GM18873 (cell line): ENCODE data around the gene EEF2K.
"Not testable (repeated sequence)": the region's sequence is repeated elsewhere in the genome, so short reads cannot be mapped to it uniquely, and the experiment has no call there.

Source experiments
- ATAC-seq: cut with Tn5 transposase; IDR thresholded peaks from one replicate; pipeline ENCODE4 v1.9.1; 2021; ENCODE audit warnings: mild to moderate bottlenecking, moderate library complexity, moderate number of reproducible peaks; ENCODE audit not compliant: unreplicated experiment, low FRiP score

The EEF2K gene

DNA sequence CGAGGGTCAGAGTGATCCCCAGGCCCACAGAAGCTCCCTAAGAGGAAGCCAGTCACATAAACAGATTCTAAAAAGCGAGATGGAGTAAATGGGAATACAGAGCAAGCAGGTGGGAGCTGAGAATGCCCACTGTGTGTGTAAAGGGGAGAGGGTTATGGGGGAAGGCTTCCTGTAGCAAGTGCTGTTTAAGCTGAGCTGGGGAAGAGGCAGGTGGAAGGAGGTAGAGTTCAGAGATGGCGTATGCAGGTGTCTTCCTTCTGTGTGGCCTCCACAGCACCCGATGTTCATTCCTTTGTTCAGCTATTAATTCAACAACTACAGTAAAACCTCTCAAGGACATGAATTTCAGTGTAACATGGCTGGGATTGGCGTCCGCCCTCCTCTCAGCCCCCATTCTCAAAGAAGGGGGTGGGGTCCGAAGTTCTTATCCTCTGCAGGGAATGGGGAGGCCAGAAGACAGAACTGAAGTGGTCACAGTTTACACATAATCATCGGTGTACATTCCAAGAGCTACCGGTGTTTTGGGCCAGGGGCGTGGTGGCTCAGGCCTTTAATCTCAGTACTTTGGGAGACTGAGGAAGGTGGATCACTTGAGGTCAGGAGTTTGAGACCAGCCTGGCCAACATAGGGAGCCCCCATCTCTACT lies 1.8 kb downstream of the EEF2K start:
- no peak for ATAC-seq

DNA sequence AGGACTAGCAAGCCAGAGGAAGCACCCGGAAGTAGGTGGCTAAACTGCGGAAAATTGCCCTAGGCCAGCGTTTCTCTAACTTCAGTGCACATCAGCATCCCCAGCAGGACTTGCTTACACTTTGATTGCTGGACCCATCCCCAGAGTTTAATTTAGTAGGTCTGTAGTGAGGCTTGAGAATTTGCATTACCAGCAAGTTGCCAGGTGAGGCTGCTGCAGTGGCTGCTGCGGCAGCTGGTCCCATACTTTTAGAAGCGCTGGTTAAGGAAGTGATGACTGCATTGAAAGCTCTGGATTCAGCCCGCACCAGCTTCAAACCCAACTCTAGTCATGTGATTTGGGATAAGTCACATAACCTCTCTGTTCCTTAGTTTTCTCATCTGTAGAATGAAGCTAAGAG lies 4.2 kb downstream of the EEF2K start:
- ATAC-seq, result no peak

DNA sequence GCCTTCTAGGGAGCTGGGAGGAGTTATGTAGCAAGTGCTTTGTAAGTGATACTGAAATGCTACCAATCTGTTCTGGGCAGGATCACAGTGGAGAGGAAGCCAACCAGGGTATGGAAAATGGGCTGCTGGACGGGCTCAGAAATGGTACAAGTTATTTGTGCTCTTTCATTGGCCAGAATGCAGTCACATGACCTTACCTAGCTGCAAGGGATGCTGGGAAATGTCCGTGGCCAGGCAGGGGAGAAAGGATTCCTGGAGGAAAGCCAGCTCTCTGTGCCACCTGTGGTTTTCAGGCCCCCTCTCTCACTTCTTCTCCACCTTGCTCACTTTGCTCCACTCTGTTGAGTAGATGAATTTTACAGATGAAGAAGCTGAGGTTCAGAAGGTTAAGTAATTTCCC lies 4.8 kb downstream of the EEF2K start:
- no peak for ATAC-seq

DNA sequence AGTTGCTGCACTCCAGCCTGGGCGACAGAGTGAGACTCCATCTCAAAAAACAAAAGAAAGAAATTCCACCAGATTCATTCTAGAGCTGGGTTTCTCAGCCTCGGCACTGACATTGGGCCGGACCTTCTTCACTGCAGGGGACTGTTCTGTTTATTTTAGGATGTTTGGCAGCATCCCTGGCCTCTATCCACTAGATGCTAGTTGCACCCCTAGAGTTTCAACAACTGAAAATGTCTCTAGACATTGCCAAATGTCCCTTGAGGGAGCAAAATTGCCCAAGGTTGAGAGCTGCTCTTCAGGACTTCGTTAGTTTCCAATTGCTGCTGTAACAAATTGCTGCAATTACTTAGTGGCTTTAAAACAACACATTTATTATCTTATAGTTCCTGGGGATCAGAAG lies 7.2 kb downstream of the EEF2K start:
- ATAC-seq, result no peak

DNA sequence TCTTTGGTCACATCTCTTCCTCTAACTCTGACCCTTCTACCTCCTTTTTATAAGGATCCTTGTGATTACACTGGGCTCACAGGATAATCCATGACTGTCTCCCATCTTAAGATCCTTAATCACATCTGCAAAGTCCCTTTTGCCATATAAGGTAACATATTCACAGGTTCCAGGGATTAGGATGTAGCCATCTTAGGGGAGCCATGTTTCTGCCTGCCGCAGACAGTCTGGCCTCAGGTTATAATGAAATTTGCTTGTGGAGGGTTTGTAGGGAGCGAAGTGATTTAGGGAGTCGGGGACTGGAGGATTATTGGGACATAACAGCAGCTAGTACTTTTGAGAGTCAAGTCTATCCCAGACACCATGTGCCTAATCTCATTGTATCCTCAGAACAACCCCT lies 7.7 kb downstream of the EEF2K start:
- ATAC-seq, result no peak

DNA sequence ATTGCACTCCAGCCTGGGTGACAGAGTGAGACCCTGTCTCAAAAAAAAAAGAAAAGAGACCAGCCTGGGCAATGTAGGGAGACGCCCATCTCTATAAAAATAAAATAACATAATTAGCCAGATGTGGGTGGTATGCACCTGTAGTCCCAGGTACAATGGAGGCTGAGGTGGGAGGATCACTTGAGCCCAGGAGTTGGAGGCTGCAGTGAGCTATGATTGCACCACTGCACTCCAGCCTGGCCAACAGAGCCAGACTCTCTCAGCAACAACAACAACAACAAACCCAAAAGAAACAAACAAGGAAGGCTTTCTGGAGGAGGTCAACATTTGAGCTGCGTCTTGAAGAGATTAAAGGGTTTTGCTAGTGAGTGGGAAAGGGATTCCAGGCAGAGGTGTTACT lies 8.3 kb downstream of the EEF2K start:
- no peak for ATAC-seq

DNA sequence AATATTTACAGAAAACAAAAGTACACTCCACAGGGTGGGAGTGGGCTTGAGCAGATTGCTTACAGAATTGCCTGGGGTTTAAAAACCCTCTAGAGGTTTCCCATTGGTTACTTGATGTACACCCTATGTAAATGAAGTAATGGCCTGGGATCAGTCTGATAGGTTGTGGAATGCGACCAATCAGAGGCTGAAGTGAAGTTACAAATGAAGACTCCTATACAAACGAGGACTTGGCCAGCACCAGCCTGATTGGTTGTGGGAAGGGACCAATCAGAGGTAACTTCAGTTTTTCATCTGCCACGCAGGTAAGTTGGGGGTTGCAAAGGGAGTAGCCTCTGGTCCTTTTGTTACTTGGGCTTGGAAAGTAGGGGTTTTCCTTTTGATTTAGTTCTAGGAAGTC lies 8.8 kb downstream of the EEF2K start:
- ATAC-seq, result no peak

DNA sequence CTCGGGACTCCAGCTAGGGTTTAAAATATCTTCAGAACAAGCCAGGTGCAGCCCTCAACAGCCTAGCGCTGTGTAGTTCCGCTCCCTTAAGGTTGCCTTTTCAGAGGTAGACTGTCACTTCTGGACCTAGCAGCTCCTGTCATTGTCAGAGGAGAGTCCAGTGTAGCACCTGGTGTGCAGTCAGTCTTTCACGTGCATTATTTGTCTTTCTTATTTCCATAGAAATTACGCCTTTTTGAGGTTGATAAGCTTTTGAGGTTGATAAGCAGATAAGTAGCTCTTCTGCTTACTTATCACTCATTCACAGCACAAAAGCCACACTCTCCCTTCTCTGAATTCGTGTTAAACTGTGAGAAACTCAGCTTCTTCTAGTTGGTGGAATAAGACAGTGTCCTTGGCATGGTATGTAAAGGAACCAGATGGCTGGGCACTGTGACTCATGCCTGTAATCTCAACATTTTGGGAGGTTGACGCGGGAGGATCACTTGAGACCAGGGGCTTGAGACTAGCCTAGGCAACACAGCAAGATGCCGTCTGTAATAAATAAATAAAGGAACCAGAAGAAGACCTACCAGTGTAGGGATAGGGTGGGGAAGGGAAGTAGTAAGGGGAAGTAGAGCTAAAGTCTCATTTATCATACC lies 10.2 kb downstream of the EEF2K start:
- no peak for ATAC-seq

DNA sequence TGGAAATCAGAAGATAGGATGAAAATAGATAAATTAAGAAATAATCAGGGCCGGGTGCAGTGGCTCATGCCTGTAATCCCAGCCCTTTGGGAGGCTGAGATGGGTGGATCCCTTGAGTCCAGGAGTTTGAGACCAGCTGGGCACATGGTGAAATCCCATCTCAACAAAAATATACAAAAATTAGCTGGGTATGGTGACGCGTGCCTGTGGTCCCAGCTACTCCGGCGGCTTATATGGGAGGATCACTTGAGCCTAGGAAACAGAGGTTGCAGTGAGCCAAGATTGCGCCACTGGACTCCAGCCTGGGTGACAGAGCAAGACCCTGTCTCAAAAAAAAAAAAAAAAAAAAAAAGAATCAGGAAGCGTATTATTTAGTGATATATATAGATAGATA lies 10.8 kb downstream of the EEF2K start:
- ATAC-seq, result not testable (repeated sequence)

DNA sequence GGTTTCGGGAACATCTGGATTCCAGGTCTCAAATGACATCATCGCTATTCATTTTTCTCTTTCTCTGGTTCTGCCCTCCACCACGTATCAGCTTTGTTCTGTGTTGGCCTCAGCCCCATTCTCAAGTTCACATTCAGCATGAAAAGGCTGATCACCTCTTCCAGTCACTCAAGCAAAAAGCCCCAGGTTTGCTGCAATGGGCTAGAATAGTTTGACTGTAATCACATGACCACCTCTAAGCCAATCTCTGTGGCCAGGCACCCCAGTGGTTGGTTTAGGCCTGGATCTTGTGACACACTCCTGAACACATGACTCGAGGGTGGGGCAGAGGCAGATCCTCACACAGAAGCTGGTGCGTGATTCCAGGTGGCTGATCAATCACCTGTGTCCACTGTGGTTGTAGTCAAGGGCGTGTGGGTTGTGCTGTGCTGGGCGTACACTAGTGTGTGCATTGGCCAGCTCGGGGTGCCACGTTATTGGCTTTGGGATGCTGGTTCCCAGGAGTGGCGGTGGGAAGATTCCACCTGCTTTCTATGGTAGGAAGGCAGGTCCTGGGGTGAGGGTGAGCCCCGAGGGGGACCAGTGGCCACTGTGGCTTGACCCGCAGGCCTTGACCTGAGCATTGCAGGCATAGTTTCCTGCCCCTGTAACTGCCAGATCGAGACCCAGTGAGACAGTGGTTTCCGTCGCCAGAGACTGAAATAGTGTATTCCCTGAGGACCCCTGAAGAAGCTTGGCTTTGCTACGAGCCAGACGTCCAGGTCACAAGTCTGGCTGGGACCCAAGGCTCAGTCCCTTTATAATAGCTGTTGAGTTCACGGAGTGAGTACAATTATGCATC lies 12.0 kb downstream of the EEF2K start:
- no peak for ATAC-seq

DNA sequence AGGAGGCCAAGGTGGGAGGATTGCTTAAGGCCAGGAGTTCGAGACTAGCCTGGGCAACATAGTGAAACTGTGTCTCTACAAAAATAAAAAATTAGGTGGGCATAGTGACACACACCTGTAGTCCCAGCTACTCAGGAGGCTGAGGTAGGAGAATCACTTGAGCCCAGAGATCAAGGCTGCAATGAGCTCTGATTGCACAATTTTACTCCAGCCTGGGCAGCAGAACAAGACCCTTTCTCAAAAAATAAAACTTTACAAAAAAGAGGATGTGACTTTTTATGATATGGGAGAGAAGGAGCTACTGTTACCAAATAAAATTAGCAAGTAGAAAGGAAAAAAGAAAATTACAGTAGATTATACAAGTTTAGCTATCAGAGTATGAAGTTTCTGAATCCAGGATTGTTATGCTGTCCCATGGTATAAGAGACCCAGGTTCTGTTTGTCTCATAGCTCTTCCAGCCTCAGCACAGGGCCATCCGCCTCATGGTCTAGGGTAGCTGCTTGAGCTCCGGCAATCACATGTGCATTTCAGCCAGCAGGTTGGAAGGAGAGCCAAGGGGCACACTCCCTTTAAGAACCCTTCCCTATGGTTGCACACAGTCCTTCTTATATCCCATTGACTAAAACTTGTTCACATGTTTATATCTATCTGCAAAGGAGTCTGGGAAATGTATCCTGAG lies 13.5 kb downstream of the EEF2K start:
- ATAC-seq, result no peak

DNA sequence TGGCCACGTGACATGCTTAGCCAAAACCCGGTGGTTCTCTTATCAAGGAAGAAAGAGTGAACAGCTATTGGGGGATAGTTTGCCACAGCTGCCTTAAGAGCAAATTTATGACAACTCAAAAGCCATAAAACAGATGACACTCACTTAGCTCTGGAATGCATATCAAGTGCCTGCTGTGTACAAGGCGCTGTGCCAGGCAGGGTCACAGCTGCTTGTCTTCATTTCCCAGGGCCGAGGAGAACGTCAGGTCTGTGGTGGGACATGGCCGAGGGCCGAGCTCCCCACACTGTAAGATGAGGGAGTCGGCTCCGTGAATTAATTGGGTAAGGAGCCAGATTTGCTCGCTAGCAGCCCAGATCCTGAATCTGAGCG lies 14.0 kb downstream of the EEF2K start:
- no peak for ATAC-seq

DNA sequence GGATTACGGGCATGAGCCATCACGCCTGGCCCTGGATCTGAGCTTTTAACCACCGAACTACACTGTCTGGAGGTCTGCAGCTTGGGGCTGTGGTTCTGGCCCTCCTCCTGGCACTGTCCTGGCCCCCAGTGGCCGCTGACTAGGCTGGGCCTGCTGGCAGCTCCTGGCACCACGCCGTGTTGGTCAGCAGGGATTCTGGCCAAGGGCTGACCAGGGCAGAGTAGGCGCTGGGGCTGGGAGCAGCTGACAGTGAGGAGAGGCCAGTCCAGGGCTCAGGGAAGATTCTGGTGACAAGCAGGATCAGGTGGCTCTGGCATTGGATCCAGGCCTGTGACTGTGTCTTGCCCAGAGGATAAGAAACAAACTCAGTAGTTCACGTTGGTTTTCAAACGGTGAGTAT lies 14.6 kb downstream of the EEF2K start:
- no peak for ATAC-seq

DNA sequence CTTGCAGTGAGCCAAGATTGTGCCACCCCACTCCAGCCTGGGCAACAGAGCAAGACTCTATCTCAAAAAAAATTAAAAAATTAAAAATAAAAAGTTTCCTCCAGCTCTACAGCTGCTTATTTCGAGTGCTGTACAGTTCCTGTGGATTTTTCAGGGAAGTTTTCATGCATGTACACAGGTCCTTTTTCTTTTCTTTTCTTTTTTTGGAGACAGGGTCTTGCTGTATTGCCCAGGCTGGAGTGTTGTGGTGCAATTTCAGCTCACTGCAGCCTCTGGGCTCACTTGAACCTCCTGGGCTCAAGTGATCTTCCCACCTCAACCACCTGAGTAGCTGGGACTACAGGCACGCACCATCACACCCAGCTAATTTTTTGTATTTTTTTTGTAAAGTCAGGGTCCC lies 15.9 kb downstream of the EEF2K start:
- no peak for ATAC-seq

DNA sequence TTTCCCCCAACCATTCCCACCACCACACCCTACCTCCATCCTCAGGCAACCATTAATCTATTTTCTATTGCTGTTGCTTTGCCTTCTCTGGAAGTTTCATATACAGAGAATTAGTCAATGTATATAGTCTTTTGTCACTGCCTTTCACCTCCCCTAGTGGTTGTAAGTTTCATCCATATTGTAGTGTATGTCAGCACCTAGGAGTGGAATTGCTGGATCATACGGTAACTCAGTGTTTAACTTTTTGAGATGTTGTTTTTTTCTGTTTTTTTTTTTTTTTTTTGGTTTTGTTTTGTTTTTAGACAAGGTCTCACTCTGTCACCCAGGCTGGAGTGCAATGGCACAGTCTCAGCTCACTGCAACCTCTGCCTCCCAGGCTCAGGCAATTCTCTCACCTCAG lies 16.9 kb downstream of the EEF2K start:
- ATAC-seq, result no peak

DNA sequence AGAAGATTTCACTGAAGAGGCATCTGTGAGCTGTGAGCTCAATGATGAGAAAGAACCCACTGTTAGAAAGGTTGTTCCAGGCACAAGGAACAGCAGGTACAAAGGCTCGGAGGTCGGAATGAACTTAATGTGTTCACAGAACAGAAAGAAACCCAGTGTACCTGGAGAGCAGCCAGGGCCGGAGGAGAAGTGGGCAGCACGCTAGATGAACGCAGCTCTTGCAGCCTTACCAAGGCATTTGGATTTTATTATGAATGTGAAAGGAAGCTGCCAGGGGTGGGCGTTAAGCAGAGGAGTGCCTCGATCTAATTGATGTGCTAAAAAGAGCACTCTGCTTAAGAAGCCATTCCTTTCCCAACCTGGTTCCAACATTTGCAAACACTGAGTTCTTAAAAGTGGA lies 19.0 kb downstream of the EEF2K start:
- ATAC-seq, result no peak

DNA sequence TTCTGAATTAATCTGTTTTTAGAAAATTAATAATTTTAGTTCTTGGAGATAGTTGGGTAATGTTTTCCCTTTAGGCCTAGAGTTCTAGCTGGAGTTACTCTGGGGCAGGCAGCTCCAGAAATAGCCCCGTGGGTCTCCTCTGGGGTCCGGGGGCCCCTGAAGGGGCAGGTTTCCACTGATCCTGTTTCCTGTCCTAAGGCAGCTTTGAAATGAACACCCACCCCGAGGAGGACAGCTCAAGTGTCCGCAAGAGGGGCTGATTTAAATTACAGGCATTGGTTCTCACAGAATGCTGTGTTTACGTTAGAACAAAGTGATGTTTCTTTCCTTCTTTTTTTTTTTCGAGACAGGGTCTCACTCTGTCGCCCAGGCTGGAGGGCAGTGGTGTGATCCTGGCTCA lies 23.8 kb downstream of the EEF2K start:
- ATAC-seq, result no peak

DNA sequence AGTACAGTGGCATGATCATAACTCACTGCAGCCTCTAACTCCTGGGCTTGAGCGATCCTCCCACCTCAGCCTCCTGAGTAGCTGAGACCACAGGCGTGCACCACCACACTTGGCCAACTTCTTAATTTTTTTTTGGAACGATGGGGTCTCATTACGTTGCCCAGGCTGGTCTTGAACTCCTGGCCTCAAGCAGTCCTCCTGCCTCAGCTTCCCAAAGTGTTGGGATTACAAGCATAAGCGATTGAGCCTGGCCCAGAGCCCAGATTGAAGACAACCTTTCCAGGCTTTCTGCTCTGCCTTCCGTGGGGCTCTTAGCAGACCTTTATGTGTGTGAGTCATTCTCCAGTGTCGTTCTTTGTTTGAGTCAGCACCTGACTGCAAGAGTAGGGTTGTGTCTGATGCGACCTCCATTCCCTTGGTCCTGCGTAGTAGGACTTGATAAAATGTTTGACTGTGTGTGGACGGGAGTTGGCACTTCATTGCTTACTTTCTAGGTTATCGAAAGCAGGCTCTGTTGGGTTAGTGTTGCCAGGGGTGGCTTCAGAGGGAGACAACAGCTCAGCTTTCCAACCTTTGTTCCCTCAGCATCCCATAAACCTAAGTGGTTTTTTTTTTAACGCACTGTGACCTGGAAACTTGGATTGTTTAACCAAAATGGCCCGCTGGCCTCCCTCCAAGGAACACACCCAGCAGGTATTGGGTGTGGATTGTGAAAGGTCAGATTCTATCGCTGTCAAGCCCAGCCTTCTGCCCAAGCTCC lies 26.4 kb downstream of the EEF2K start:
- ATAC-seq, result no peak

DNA sequence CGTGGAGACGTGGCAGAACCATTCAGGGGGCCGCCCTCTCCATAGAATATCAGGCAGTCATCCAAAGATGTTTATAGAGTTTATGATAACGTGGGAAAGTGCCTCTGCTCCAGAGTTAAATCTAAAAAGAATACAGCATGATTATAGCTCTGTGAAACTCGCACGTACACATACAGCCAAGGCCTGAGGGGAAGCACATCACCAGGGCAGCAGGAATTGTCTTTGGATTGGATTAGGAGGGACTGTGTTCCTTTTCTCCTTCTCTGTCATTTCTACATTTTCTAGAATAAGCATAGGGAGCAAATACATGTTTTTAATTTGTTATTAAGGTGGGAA lies 26.9 kb downstream of the EEF2K start:
- ATAC-seq, result no peak

DNA sequence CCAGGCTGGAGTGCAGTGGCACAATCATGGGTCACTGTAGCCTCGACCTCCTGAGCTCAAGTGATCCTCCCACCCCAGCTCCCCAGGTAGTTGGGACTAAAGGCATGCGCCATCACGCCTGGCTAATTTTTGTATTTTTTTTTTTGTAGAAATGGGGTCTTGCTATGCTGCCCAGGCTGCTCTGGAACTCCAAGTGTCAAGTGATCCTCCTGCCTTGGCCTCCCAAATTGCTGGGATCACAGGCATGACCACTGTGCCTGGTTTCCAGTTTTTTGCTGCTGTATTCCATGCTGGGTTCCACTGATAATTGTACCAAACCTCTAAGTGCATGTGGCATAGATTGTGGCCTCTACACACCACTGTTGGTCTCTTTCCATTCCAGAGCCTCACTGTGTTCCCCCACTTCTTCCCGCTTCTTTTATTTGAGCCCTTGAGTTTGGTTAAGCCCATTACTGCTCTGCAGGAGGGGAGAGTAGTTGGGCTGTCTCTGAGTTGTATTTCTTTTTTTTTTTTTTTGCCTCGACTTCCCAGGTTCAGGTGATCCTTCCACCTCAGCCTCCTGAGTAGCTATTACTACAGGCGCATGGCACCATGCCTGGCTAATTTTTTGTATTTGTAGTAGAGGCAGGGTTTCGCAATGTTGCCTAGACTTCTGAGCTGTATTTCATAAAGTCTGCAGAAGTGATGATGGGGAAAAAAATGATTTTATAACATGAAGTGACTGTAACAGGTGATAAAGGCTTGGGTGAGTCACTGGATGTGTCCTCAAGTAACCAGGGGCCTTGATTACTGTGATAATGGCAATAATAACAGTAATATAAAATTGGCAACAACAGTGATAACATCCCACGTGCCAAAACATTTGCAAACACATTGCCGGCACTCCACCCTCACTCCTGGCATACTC lies 30.0 kb downstream of the EEF2K start:
- no peak for ATAC-seq
